ENCODE results near the gene DNM1.

DNA sequence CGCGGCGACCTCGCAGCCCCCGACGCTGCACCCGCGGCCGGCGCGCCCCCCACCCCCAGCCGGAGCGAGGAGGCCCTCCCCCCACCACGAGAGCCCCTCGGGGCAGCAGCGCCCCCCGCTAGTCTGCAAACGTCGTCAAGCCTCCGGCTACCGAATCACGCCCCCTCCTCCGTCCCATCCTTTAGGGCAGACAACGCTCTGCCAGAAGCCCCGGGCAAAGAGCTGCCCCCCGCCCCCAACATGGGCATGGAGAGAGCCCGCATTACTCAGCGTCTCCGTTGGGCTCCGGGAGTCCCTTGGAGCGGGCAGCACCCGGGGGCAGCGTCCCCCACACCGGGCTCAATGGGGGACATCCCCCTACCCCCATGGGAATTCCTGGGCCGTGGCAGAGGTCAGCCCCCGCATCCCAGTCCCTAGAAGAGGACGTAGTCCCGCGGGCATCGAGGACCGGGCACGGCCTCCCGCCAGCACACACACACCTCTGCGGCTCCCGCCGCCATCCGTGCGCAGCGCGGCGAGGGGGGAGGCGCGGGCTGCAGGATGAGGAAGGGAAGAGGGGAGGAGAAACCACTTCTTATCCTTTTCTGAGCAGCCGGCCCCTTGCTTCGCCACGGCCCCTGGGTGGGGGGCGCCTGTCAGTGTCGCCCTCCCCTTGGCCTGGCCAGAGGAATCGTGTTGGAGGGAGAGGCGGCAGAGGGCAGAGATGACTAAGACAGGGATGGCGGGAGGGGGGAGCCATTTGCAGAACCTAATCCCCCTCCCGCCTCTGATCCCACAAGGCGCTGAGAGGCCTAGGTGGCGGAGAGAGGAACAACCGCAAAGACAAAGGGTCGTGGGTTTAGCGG is 750 bp downstream of the DNM1 start:
- no peak for TF ChIP-seq POLR2A (IDR thresholded peaks at IDR 0.05)
- TF ChIP-seq, protein P1, sequence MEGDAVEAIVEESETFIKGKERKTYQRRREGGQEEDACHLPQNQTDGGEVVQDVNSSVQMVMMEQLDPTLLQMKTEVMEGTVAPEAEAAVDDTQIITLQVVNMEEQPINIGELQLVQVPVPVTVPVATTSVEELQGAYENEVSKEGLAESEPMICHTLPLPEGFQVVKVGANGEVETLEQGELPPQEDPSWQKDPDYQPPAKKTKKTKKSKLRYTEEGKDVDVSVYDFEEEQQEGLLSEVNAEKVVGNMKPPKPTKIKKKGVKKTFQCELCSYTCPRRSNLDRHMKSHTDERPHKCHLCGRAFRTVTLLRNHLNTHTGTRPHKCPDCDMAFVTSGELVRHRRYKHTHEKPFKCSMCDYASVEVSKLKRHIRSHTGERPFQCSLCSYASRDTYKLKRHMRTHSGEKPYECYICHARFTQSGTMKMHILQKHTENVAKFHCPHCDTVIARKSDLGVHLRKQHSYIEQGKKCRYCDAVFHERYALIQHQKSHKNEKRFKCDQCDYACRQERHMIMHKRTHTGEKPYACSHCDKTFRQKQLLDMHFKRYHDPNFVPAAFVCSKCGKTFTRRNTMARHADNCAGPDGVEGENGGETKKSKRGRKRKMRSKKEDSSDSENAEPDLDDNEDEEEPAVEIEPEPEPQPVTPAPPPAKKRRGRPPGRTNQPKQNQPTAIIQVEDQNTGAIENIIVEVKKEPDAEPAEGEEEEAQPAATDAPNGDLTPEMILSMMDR (IDR thresholded peaks at IDR 0.05): no peak
